Liver (tissue), 3 donors: ENCODE results near the gene TAB2.

Experiments used
- EGR1 ChIP-seq, 2 donors: IDR thresholded peaks; 2 replicates each; pipeline ENCODE4 v1.6.1; 2016 to 2018; ENCODE audit warnings: antibody characterized with exemption in 2 of 2, low read depth in 2 of 2
- TF ChIP-seq, protein P1 (sequence below): fragments of 150-350 bp; IDR thresholded peaks from 2 replicates; pipeline ENCODE4 v1.5.1; 2017; ENCODE audit warnings: improper control_type of control experiment, low read depth, low read length; ENCODE audit not compliant: missing input control
- TF ChIP-seq, protein P2 (sequence below): IDR thresholded peaks from 2 replicates; pipeline ENCODE4 v1.6.1; 2016; ENCODE audit warnings: antibody characterized with exemption
- TF ChIP-seq, protein P3 (sequence below): IDR thresholded peaks from 2 replicates; pipeline ENCODE4 v1.6.1; 2016; ENCODE audit warnings: antibody characterized with exemption, mild to moderate bottlenecking
- donor health status: healthy.
- donor health status: healthy.

DNA sequence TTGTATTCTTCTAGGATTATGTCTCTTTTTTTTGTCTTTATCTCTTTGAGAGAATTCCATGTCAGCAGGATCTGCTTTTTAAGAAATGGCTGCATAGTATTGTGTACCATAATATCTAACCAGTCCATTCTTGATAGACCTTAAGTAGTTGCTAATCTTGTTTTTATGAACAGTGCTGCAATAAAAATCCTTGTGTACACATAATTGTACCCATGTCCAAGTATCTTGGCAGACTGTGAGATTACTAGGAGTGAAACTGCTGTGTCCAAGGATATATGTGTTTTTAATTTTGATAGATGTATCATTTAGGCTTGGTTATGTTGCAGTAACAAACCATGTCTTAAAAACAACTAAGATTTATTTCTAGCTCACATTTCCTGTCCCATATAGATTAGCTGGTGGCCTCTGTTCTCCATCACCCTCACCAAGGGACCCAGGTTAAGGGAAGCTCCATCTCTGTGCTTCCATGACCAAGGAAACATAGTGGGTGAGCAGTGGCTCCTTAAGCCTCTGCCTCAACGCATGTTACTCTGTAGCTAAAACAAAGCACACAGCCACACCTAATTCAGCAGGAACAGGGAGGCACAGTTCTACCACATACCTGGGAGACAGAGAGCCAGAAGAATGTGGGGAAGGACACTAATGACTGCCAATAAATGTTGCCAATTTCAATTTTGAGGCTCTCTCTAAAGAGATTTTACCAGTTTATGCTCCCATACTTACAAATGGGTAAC, 70.4 kb downstream of the TAB2 start:
- TF ChIP-seq, protein P1, sequence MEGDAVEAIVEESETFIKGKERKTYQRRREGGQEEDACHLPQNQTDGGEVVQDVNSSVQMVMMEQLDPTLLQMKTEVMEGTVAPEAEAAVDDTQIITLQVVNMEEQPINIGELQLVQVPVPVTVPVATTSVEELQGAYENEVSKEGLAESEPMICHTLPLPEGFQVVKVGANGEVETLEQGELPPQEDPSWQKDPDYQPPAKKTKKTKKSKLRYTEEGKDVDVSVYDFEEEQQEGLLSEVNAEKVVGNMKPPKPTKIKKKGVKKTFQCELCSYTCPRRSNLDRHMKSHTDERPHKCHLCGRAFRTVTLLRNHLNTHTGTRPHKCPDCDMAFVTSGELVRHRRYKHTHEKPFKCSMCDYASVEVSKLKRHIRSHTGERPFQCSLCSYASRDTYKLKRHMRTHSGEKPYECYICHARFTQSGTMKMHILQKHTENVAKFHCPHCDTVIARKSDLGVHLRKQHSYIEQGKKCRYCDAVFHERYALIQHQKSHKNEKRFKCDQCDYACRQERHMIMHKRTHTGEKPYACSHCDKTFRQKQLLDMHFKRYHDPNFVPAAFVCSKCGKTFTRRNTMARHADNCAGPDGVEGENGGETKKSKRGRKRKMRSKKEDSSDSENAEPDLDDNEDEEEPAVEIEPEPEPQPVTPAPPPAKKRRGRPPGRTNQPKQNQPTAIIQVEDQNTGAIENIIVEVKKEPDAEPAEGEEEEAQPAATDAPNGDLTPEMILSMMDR = no peak
- TF ChIP-seq, protein P2, sequence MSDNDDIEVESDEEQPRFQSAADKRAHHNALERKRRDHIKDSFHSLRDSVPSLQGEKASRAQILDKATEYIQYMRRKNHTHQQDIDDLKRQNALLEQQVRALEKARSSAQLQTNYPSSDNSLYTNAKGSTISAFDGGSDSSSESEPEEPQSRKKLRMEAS = no peak
- TF ChIP-seq, protein P3, sequence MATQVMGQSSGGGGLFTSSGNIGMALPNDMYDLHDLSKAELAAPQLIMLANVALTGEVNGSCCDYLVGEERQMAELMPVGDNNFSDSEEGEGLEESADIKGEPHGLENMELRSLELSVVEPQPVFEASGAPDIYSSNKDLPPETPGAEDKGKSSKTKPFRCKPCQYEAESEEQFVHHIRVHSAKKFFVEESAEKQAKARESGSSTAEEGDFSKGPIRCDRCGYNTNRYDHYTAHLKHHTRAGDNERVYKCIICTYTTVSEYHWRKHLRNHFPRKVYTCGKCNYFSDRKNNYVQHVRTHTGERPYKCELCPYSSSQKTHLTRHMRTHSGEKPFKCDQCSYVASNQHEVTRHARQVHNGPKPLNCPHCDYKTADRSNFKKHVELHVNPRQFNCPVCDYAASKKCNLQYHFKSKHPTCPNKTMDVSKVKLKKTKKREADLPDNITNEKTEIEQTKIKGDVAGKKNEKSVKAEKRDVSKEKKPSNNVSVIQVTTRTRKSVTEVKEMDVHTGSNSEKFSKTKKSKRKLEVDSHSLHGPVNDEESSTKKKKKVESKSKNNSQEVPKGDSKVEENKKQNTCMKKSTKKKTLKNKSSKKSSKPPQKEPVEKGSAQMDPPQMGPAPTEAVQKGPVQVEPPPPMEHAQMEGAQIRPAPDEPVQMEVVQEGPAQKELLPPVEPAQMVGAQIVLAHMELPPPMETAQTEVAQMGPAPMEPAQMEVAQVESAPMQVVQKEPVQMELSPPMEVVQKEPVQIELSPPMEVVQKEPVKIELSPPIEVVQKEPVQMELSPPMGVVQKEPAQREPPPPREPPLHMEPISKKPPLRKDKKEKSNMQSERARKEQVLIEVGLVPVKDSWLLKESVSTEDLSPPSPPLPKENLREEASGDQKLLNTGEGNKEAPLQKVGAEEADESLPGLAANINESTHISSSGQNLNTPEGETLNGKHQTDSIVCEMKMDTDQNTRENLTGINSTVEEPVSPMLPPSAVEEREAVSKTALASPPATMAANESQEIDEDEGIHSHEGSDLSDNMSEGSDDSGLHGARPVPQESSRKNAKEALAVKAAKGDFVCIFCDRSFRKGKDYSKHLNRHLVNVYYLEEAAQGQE = no peak
- no peak for TF ChIP-seq EGR1 (IDR thresholded peaks at IDR 0.05; ENCODE audit: low read depth in 2 of 2)
